Measurements from ENCODE around the gene SLIT1.

The SLIT1 gene

GRCh38 chr10:96992721-96993120, 193.0 kb downstream of the SLIT1 start:
- DNase-seq = no peak

GRCh38 chr10:96991313-96991841, 194.4 kb downstream of the SLIT1 start:
- no peak for DNase-seq

GRCh38 chr10:96988426-96988825, 197.3 kb downstream of the SLIT1 start:
- no peak for DNase-seq

GRCh38 chr10:96987842-96988175, 197.9 kb downstream of the SLIT1 start:
- no peak for DNase-seq

GRCh38 chr10:96987141-96987841, 198.5 kb downstream of the SLIT1 start:
- DNase-seq = no peak

GRCh38 chr10:96986200-96986856, 199.4 kb downstream of the SLIT1 start:
- DNase-seq = peak; percentile 44

- no peak for DNase-seq
Measured at GRCh38 chr10:96984541-96985131, 201.1 kb downstream of the SLIT1 start.

- no peak for DNase-seq
Measured at GRCh38 chr10:96982149-96982930, 203.4 kb downstream of the SLIT1 start.

GRCh38 chr10:96978621-96979154, 207.1 kb downstream of the SLIT1 start:
- no peak for DNase-seq

- no peak for DNase-seq
Measured at GRCh38 chr10:96975136-96975535, 210.6 kb downstream of the SLIT1 start.

GRCh38 chr10:96973809-96974747, 211.7 kb downstream of the SLIT1 start:
- DNase-seq = no peak

GRCh38 chr10:96972264-96972663, 213.5 kb downstream of the SLIT1 start:
- no peak for DNase-seq

- no peak for DNase-seq
Measured at GRCh38 chr10:96971324-96971723, 214.4 kb downstream of the SLIT1 start.

GRCh38 chr10:96968682-96969423, 216.9 kb downstream of the SLIT1 start:
- DNase-seq = no peak

- DNase-seq = no peak
Measured at GRCh38 chr10:96967847-96968246, 217.9 kb downstream of the SLIT1 start.

- no peak for DNase-seq
Measured at GRCh38 chr10:96964131-96964530, 221.6 kb downstream of the SLIT1 start.

- DNase-seq = no peak
Measured at GRCh38 chr10:96960872-96961271, 224.9 kb downstream of the SLIT1 start.

GRCh38 chr10:96959733-96960132, 226.0 kb downstream of the SLIT1 start:
- DNase-seq = no peak

- no peak for DNase-seq
Measured at GRCh38 chr10:96958071-96958470, 227.7 kb downstream of the SLIT1 start.

GRCh38 chr10:96955794-96956193, 230.0 kb downstream of the SLIT1 start:
- no peak for DNase-seq

GRCh38 chr10:96951954-96952353, 233.8 kb downstream of the SLIT1 start:
- no peak for DNase-seq

Measured in NCI-H146 (cell line).